ENCODE results near the gene FNBP1L. TPM values are rescaled to one million over a fixed set of nuclear protein-coding genes. Genes with fewer than 3 reads are reported as not detected.
A peak's percentile ranks its signal among the peaks of the same experiment; 100 is the strongest.

Gene FNBP1L
- total and polyA plus RNA-seq, 7 donors, result 5.3 to 21.4 (median 16.3) TPM

DNA sequence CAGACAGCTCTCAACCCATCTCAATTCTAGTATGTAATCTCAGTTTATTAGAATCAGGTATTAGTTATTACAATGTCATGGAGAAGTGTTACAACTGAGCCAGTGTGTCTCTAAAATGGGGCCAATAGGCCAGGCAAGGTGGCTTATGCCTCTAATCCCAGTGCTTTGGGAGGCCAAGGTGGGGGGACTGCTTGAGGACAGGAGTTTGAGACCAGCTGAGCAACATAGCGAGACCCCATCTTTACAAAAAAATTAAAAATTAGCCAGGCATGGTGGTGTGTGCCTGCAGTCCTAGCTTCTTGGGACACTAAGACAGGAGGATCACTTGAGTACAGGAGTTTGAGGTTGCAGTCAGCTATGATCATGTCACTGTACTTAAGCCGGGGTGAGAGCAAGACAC, 128.8 kb downstream of the FNBP1L start:
- peaks cover 3 to 45% of the 10 kb centered on the region in 2 donors for H3K36me3 ChIP-seq (ENCODE audit: insufficient read depth in 1 of 2, low read depth in 1 of 2)
- DNase-seq, result no peak
- intact Hi-C loops (cut with DNase I), result loop anchor here in 1 of 2 donors (5.0 kb wide), 1 partner anchor 36 kb away; no protein-coding TSS in a partner anchor
- H3K27ac ChIP-seq, result peak overlapping the region; percentile 88
- H3K27me3 ChIP-seq (ENCODE audit: insufficient read depth in 3 of 3, low read length in 2 of 3), result no peaks in the 10 kb centered on the region
- no peaks in the 10 kb centered on the region for H3K9me3 ChIP-seq
- TF ChIP-seq, protein P1, sequence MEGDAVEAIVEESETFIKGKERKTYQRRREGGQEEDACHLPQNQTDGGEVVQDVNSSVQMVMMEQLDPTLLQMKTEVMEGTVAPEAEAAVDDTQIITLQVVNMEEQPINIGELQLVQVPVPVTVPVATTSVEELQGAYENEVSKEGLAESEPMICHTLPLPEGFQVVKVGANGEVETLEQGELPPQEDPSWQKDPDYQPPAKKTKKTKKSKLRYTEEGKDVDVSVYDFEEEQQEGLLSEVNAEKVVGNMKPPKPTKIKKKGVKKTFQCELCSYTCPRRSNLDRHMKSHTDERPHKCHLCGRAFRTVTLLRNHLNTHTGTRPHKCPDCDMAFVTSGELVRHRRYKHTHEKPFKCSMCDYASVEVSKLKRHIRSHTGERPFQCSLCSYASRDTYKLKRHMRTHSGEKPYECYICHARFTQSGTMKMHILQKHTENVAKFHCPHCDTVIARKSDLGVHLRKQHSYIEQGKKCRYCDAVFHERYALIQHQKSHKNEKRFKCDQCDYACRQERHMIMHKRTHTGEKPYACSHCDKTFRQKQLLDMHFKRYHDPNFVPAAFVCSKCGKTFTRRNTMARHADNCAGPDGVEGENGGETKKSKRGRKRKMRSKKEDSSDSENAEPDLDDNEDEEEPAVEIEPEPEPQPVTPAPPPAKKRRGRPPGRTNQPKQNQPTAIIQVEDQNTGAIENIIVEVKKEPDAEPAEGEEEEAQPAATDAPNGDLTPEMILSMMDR (IDR thresholded peaks at IDR 0.05), result no peak
- no peak overlapping the region for H3K4me3 ChIP-seq
- peaks cover 68% of the 10 kb centered on the region for H3K4me1 ChIP-seq
- WGBS, 3 donors, result 96 to 100% (median 98%) methylated on average over 2 of the region's 2 CpGs
- no peak for ATAC-seq

DNA sequence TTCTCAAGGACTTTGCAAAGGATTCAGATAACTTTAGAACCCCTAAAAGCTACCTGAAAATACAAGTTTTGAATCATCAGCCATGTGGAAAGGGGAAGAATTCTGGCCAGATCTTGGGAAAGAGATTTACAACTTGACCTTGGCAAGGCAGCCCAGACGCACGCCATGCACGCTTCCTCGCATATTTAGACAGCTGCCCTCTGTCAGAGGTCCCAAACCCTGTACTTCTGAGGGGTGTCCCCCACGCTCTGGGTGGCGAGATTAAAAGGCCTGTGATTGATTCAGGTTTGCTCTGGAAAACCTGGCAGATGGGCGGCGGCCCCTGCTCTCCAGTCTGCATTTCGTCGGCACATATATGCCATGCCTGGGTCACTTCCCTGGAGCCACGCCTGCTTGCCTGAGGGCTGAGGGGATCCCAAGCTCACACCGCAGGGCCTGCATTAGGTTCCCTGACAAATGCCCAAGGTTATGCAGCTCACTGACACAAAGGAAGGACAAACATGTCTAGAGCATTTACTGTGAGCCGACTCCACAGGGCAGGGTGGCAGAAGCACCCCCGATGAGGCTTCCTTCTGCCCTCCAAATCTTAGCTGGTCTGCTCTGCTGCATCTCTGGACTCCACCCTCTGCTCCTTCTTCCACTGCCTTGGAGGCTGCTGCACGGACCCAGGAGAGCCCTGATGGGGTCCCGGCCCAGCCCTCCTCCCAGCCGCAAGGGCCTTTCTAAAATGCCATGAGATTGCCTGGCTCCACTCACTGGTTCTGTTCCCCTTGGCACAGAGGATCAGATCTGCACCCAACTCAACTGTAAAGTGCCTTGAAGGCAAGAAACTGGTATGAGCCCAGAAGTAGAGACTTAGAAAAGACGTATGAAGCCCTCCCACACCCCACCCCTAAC, 129.9 kb downstream of the FNBP1L start:
- peaks cover 3 to 45% of the 10 kb centered on the region in 2 donors for H3K36me3 ChIP-seq (ENCODE audit: insufficient read depth in 1 of 2, low read depth in 1 of 2)
- 47 to 66% (median 60%) methylated on average over 18 of the region's 18 CpGs for WGBS, 3 donors
- peaks cover 65% of the 10 kb centered on the region for H3K4me1 ChIP-seq
- TF ChIP-seq, protein P1 (IDR thresholded peaks at IDR 0.05), result no peak
- no peak overlapping the region for H3K4me3 ChIP-seq
- H3K9me3 ChIP-seq, result no peaks in the 10 kb centered on the region
- H3K27me3 ChIP-seq (ENCODE audit: insufficient read depth in 3 of 3, low read length in 2 of 3), result no peaks in the 10 kb centered on the region
- ATAC-seq, result no peak
- no peak for DNase-seq
- intact Hi-C loops (cut with DNase I), result loop anchor here in 1 of 2 donors (5.0 kb wide), 1 partner anchor 35 kb away; no protein-coding TSS in a partner anchor
- H3K27ac ChIP-seq, result peak overlapping the region; percentile 88

DNA sequence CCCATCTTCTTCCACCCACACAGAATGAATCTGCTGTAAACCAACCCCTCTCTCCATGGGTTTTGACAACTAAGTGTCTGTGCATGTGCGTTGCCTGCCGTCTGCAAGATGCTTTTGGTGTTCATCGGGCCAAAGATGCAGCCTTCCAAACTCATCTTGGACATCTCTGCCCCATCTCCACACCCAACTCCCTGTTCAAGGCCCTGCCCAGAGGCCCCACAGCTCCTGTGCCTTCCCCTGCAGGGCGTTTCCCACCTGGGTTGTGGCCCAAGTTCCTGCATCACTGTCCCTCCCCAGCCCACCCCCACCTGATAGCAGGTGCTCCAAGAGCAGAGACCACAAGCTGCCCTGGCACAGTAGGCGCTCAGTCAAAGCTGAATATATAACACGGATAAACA, 130.5 kb downstream of the FNBP1L start:
- TF ChIP-seq, protein P1 (IDR thresholded peaks at IDR 0.05), result no peak
- DNase-seq (no peak), ATAC-seq (peak in 1 of 4 donors; percentile 27)
- Histone ChIP-seq H3K4me3 (no peak overlapping the region), H3K36me3 (ENCODE audit: insufficient read depth in 1 of 2, low read depth in 1 of 2) (peaks cover 3 to 49% of the 10 kb centered on the region in 2 donors), H3K4me1 (peaks cover 65% of the 10 kb centered on the region), H3K9me3 (no peaks in the 10 kb centered on the region), H3K27me3 (ENCODE audit: insufficient read depth in 3 of 3, low read length in 2 of 3) (no peaks in the 10 kb centered on the region), H3K27ac (peak overlapping the region; percentile 88)
- 73 to 85% (median 73%) methylated on average over 6 of the region's 6 CpGs for WGBS, 3 donors
- intact Hi-C loops (cut with DNase I), result loop anchor here in 1 of 2 donors (5.0 kb wide), 1 partner anchor 34 kb away; no protein-coding TSS in a partner anchor

GRCh38 chr1:93578911-93579825, 131.2 kb downstream of the FNBP1L start:
- TF ChIP-seq, protein P1 (IDR thresholded peaks at IDR 0.05), result no peak
- no peaks in the 10 kb centered on the region for H3K27me3 ChIP-seq (ENCODE audit: insufficient read depth in 3 of 3, low read length in 2 of 3)
- no peak for DNase-seq
- no peaks in the 10 kb centered on the region for H3K9me3 ChIP-seq
- H3K27ac ChIP-seq, result peak overlapping the region; percentile 88
- WGBS, 3 donors, result 83 to 89% (median 86%) methylated on average over 11 of the region's 11 CpGs
- H3K4me1 ChIP-seq, result peaks cover 60% of the 10 kb centered on the region
- peak in 2 of 4 donors; percentile 17 to 18 for ATAC-seq
- H3K4me3 ChIP-seq, result no peak overlapping the region
- peaks cover 3 to 55% of the 10 kb centered on the region in 2 donors for H3K36me3 ChIP-seq (ENCODE audit: insufficient read depth in 1 of 2, low read depth in 1 of 2)
- intact Hi-C loops (cut with DNase I), result loop anchor here in 1 of 2 donors (5.0 kb wide), 1 partner anchor 33 kb away; no protein-coding TSS in a partner anchor

Measured in psoas muscle (tissue), 8 donors.